HepG2 (cell line): ENCODE results near the gene PRM2. TPM values are rescaled to one million over a fixed set of nuclear protein-coding genes. Genes with fewer than 3 reads are reported as not detected.
A peak's percentile ranks its signal among the peaks of the same experiment; 100 is the strongest.

Source experiments
- ATRX ChIP-seq: sonication (generic); formaldehyde crosslinking; IDR thresholded peaks from 2 replicates; pipeline ENCODE4 v1.4.0; 2020; ENCODE audit warnings: missing genetic modification reagents, borderline replicate concordance
- HHEX ChIP-seq: IDR thresholded peaks from 2 replicates; pipeline ENCODE4 v1.6.1; 2016; ENCODE audit warnings: control low read depth
- KAT8 ChIP-seq: IDR thresholded peaks from 2 replicates; pipeline ENCODE4 v1.6.1; 2016; ENCODE audit warnings: missing genetic modification reagents, missing compliant biosample characterization
- NBN ChIP-seq: fragments of 450-650 bp; conservative IDR thresholded peaks from 2 replicates; pipeline ENCODE4 v1.6.1; 2017
- PITX1 ChIP-seq: sonication (generic); formaldehyde crosslinking; IDR thresholded peaks from 2 replicates; pipeline ENCODE4 v1.5.1; 2020; ENCODE audit warnings: mild to moderate bottlenecking, missing genetic modification reagents
- RARA ChIP-seq: IDR thresholded peaks from 2 replicates; pipeline ENCODE4 v1.6.1; 2016; ENCODE audit warnings: missing genetic modification reagents, missing compliant biosample characterization
- ZBTB1 ChIP-seq: sonication (generic); formaldehyde crosslinking; IDR thresholded peaks from 2 replicates; pipeline ENCODE4 v1.4.0; 2020; ENCODE audit warnings: missing genetic modification reagents, borderline replicate concordance
- ZFYVE20 ChIP-seq: sonication (generic); formaldehyde crosslinking; IDR thresholded peaks from 2 replicates; pipeline ENCODE4 v1.8.0; 2023; ENCODE audit warnings: low read depth, mild to moderate bottlenecking, moderate library complexity, missing genetic modification reagents, borderline replicate concordance
- ZNF20 ChIP-seq: sonication (generic); formaldehyde crosslinking; IDR thresholded peaks from 2 replicates; pipeline ENCODE4 v1.4.0; 2020; ENCODE audit warnings: mild to moderate bottlenecking, moderate library complexity, missing genetic modification reagents
- ZNF230 ChIP-seq: sonication (generic); formaldehyde crosslinking; IDR thresholded peaks from 2 replicates; pipeline ENCODE4 v1.4.0; 2020; ENCODE audit warnings: mild to moderate bottlenecking, missing genetic modification reagents
- ZNF34 ChIP-seq: sonication (generic); formaldehyde crosslinking; IDR thresholded peaks from 2 replicates; pipeline ENCODE4 v1.4.0; 2020; ENCODE audit warnings: mild to moderate bottlenecking, missing genetic modification reagents, borderline replicate concordance
- ZNF460 ChIP-seq: sonication (generic); formaldehyde crosslinking; IDR thresholded peaks from 2 replicates; pipeline ENCODE4 v1.5.1; 2020; ENCODE audit warnings: missing genetic modification reagents, mild to moderate bottlenecking, borderline replicate concordance
- ZNF501 ChIP-seq: sonication (generic); formaldehyde crosslinking; IDR thresholded peaks from 2 replicates; pipeline ENCODE4 v1.5.1; 2020; ENCODE audit warnings: mild to moderate bottlenecking, moderate library complexity, missing genetic modification reagents
- ZNF773 ChIP-seq: sonication (generic); formaldehyde crosslinking; IDR thresholded peaks from 2 replicates; pipeline ENCODE4 v1.4.0; 2020; ENCODE audit warnings: missing genetic modification reagents, borderline replicate concordance
- polyA plus RNA-seq, 8 experiments: library from polyadenylated mRNA; depleted of rRNA in 3 of 8; stranded (reverse) in 7 of 8; unstranded in 1 of 8; fragments of >200 nt; fragmentation: Illumina TruSeq in 4 of 8; extraction: Trizol in 4 of 8; gene quantifications; 2 replicates each; pipeline versions ENCODE4 v1.2.1 to v1.2.3, GENCODE V29; 2011 to 2016; ENCODE audit warnings: low read depth in 4 of 8, missing spikeins in 1 of 8, mixed read lengths in 1 of 8; ENCODE audit not compliant: insufficient read depth in 1 of 8
- total RNA-seq, 5 experiments: library from RNA; depleted of rRNA; stranded (reverse); fragments of >200 nt; fragmentation: Illumina TruSeq; extraction: Trizol; gene quantifications; 2 replicates each; pipeline ENCODE4 v1.2.3, GENCODE V29; 2016; ENCODE audit warnings: low read depth in 1 of 5
- TF ChIP-seq, protein P1 (sequence below): sonication (generic); formaldehyde crosslinking; IDR thresholded peaks from one replicate; pipeline ENCODE4 v1.5.1; 2020; ENCODE audit warnings: mild to moderate bottlenecking, missing genetic modification reagents; ENCODE audit errors: not compliant biosample characterization
- TF ChIP-seq, protein P2 (sequence below): sonication (generic); formaldehyde crosslinking; IDR thresholded peaks from 2 replicates; pipeline ENCODE4 v1.5.1; 2020; ENCODE audit warnings: mild to moderate bottlenecking, missing genetic modification reagents, moderate library complexity
- TF ChIP-seq, protein P3 (sequence below): sonication (generic); formaldehyde crosslinking; IDR thresholded peaks from 2 replicates; pipeline ENCODE4 v1.8.1; 2022; ENCODE audit warnings: low read depth, mild to moderate bottlenecking, missing genetic modification reagents

Gene PRM2
- total and polyA plus RNA-seq, 2 of the 13 experiments (the other 11 are each of a cell fraction or from before 2014, with no cell fraction given) = 0.54 TPM; not detected in 1

DNA sequence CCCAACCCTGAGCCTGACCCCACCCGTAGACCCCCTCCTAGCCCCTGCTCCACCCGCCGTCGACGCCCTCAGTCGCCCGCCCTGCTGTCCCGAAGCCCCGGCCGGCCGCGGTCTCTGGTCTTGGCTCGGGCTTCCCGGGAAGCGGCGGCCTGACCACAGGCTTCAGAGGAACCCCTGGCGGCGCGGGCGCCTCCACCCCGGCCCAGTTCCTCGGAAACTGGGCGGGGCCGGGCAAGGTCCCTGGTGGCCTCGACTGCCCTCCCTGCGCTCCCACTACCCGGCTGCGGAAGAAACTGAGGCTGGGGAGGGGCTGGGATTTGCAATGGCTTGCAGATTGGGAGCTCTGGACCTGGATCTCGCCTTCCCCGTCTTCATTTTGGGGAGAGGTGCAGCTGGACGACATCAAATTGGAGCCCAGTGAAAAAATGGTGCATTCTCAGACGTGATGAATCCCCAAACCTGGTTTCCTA lies 19.6 kb downstream of the PRM2 start (continued):
- TF ChIP-seq, protein P1, sequence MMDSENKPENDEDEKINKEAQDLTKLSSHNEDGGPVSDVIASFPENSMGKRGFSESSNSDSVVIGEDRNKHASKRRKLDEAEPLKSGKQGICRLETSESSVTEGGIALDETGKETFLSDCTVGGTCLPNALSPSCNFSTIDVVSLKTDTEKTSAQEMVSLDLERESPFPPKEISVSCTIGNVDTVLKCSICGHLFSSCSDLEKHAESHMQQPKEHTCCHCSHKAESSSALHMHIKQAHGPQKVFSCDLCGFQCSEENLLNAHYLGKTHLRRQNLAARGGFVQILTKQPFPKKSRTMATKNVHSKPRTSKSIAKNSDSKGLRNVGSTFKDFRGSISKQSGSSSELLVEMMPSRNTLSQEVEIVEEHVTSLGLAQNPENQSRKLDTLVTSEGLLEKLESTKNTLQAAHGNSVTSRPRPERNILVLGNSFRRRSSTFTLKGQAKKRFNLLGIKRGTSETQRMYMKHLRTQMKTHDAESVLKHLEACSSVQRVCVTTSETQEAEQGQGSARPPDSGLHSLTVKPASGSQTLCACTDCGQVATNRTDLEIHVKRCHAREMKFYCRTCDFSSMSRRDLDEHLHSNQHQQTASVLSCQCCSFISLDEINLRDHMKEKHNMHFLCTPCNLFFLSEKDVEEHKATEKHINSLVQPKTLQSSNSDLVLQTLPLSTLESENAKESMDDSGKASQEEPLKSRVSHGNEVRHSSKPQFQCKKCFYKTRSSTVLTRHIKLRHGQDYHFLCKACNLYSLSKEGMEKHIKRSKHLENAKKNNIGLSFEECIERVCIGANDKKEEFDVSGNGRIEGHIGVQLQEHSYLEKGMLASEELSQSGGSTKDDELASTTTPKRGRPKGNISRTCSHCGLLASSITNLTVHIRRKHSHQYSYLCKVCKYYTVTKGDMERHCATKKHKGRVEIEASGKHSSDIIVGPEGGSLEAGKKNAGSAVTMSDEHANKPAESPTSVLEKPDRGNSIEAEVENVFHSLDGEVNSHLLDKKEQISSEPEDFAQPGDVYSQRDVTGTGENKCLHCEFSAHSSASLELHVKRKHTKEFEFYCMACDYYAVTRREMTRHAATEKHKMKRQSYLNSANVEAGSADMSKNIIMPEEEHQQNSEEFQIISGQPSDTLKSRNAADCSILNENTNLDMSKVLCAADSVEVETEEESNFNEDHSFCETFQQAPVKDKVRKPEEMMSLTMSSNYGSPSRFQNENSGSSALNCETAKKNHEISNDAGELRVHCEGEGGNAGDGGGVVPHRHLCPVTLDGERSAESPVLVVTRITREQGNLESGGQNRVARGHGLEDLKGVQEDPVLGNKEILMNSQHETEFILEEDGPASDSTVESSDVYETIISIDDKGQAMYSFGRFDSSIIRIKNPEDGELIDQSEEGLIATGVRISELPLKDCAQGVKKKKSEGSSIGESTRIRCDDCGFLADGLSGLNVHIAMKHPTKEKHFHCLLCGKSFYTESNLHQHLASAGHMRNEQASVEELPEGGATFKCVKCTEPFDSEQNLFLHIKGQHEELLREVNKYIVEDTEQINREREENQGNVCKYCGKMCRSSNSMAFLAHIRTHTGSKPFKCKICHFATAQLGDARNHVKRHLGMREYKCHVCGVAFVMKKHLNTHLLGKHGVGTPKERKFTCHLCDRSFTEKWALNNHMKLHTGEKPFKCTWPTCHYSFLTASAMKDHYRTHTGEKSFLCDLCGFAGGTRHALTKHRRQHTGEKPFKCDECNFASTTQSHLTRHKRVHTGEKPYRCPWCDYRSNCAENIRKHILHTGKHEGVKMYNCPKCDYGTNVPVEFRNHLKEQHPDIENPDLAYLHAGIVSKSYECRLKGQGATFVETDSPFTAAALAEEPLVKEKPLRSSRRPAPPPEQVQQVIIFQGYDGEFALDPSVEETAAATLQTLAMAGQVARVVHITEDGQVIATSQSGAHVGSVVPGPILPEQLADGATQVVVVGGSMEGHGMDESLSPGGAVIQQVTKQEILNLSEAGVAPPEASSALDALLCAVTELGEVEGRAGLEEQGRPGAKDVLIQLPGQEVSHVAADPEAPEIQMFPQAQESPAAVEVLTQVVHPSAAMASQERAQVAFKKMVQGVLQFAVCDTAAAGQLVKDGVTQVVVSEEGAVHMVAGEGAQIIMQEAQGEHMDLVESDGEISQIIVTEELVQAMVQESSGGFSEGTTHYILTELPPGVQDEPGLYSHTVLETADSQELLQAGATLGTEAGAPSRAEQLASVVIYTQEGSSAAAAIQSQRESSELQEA (CRISPR knock-in tag) = no peak
- TF ChIP-seq, protein P2, sequence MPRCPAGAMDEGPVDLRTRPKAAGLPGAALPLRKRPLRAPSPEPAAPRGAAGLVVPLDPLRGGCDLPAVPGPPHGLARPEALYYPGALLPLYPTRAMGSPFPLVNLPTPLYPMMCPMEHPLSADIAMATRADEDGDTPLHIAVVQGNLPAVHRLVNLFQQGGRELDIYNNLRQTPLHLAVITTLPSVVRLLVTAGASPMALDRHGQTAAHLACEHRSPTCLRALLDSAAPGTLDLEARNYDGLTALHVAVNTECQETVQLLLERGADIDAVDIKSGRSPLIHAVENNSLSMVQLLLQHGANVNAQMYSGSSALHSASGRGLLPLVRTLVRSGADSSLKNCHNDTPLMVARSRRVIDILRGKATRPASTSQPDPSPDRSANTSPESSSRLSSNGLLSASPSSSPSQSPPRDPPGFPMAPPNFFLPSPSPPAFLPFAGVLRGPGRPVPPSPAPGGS (CRISPR knock-in tag) = no peak
- TF ChIP-seq ZNF230 (CRISPR knock-in tag) (no peak), ATRX (no peak), KAT8 (no peak; the same call in 1 of the 2 replicates), RARA (CRISPR knock-in tag) (no peak), NBN (no peak), ZNF34 (CRISPR knock-in tag) (no peak), ZNF460 (CRISPR knock-in tag) (no peak; the same call in 1 of the 2 replicates), HHEX (no peak), ZNF501 (CRISPR knock-in tag) (peak; percentile 96), ZNF20 (CRISPR knock-in tag) (no peak; the same call in 1 of the 2 replicates), ZNF773 (no peak), ZFYVE20 (CRISPR knock-in tag) (no peak), ZBTB1 (CRISPR knock-in tag) (no peak), PITX1 (CRISPR knock-in tag) (peak; percentile 25; the same call in 1 of the 2 replicates)
- TF ChIP-seq, protein P3, sequence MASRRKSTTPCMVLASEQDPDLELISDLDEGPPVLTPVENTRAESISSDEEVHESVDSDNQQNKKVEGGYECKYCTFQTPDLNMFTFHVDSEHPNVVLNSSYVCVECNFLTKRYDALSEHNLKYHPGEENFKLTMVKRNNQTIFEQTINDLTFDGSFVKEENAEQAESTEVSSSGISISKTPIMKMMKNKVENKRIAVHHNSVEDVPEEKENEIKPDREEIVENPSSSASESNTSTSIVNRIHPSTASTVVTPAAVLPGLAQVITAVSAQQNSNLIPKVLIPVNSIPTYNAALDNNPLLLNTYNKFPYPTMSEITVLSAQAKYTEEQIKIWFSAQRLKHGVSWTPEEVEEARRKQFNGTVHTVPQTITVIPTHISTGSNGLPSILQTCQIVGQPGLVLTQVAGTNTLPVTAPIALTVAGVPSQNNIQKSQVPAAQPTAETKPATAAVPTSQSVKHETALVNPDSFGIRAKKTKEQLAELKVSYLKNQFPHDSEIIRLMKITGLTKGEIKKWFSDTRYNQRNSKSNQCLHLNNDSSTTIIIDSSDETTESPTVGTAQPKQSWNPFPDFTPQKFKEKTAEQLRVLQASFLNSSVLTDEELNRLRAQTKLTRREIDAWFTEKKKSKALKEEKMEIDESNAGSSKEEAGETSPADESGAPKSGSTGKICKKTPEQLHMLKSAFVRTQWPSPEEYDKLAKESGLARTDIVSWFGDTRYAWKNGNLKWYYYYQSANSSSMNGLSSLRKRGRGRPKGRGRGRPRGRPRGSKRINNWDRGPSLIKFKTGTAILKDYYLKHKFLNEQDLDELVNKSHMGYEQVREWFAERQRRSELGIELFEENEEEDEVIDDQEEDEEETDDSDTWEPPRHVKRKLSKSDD = no peak
